Amygdala (tissue), 56 donors: ENCODE results near the gene ABHD17C.
A peak's percentile ranks its signal among the peaks of the same experiment; 100 is the strongest.

Source experiments
- DNase-seq, 56 donors: peaks; one replicate each; lab custom pipeline; 2025; lab: John Stamatoyannopoulos, UW

ABHD17C gene

GRCh38 chr15:80722811-80723210 lies 27.7 kb downstream of the ABHD17C start:
- DNase-seq = no peak

DNA sequence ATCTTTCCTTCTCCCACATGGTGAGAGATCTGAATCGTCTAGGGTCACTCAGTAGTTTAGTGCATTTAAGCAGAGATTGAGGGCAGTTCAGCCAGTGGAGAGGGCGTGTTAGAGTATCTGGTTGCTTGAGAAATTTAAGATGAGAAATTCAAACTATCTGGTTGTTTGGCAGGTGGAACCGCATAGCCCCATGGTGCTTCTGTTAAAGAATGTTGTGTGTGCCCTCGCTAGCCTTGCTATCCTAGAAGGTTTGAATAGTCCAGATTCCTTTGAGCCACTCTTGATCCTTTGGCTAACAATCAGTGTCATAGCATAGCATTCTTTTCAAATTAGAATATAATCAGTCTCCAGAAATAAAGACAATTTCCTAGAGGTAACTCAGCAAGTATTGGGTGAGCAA lies 32.1 kb downstream of the ABHD17C start:
- no peak for DNase-seq

- DNase-seq = no peak
Measured at GRCh38 chr15:80727596-80727995, 32.5 kb downstream of the ABHD17C start.

- no peak for DNase-seq
Measured at GRCh38 chr15:80730387-80730786, 35.3 kb downstream of the ABHD17C start.

DNA sequence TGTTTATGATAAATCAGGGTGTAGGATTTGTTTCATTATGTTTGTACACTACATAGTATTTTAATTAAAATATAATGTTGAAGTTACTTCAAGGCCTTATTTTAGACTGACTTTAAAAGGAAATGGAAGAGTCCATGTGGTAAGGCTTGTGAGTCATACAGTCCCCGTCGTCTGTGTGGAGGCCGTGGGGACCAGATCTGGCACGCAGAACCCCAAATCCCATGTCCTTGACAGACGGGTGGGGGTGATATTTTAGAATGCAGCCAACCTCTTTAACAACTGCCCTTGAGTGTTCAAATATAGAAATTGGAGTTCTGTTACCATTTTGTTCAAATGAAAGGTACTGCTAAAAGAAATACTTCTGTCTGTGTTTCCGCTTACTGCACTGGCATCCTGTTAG lies 35.8 kb downstream of the ABHD17C start:
- DNase-seq = no peak

GRCh38 chr15:80732167-80732566 lies 37.1 kb downstream of the ABHD17C start:
- DNase-seq = no peak

DNA sequence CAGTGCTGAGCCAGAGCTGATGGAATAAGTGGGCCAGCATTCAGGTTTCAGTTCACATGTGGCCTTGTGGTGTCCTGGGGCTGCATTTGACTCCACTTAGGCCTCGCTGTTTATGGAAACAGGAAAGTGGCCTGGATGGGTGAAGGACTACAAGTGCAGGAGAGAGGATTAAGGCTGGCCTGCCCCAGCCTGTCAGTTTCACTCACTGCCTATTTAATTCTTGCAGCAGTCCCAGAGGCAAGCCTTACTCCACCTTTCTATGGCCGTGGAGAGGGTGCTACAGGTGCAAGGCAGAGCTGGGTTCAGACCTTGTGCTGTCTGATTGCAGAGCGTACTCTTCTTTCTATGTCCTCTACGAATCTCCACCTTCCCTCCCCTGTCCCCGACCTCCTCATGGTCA lies 37.7 kb downstream of the ABHD17C start:
- DNase-seq = no peak

GRCh38 chr15:80733460-80733859 lies 38.4 kb downstream of the ABHD17C start:
- peak in 4 of 56 donors; percentile 11 to 28 (median 15) for DNase-seq

GRCh38 chr15:80735344-80735743 lies 40.2 kb downstream of the ABHD17C start:
- DNase-seq = no peak

GRCh38 chr15:80736560-80736959 lies 41.5 kb downstream of the ABHD17C start:
- DNase-seq = no peak

DNA sequence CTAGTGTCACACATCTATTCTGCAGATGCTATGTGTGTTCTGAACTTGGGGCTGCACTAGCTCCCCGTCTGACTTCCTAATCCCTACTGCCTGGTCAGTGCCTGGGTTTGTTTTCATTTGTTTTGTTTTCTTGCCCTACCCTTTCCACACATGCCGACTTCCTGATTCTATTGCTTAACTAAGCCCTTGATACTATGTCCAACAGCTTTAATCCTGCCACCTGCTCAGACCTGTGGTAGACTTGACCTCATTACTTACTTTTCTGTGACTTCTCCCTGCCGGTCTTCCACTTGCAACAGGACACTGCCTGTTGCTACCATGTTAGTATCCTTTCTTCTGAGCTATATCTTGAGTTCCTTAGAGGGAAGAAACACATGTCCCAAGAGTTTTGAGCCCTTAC lies 44.8 kb downstream of the ABHD17C start:
- DNase-seq = no peak

DNA sequence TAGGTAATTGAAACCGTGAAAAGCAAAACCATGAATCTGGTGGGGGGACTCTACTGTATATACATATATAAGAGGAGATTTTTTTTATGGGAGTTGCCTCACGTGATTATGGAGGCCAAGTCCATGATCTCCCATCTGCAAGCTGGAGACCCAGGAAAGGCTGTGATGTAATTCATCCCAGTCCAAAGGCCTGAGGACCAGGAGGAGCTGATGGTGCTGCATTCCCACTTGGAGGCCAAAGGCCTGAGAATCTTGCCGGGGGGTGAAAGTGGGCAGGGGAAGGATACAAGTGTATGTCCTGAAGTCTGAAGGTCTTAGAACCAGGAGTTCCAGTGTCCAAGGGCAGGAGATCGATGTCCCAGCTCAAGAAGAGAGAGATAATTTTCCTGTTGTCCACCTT lies 47.0 kb downstream of the ABHD17C start:
- DNase-seq = no peak

DNA sequence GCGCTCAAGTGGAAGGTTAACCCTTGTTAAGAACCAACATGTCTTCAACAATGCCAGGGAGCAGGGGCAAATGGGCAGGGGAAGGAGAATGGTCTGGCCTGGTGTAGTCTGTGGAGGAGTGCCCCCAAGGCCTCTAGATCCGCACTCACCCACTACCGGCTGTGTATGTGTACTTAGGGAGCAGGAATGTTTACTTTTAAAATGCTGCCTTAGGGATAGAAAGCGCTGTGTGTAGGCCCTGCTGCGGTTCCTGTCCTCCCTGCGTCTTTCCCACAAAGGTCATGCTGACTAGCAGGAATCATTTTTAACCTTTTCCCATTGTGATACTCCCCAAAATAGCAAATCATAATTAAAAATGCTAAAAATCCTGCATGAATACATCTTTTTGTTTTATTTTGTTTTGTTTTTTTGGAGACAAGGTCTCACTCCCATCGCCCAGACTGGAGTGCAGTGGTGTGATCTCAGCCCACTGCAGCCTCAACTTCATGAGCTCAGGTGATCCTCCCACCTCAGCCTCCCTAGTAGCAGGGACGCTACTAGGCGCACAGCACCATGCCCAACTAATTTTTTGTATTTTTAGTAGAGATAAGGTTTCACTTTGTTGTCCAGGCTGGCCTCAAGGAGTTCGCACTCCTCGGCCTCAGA lies 48.2 kb downstream of the ABHD17C start:
- no peak for DNase-seq

GRCh38 chr15:80744415-80744814 lies 49.3 kb downstream of the ABHD17C start:
- DNase-seq = no peak

DNA sequence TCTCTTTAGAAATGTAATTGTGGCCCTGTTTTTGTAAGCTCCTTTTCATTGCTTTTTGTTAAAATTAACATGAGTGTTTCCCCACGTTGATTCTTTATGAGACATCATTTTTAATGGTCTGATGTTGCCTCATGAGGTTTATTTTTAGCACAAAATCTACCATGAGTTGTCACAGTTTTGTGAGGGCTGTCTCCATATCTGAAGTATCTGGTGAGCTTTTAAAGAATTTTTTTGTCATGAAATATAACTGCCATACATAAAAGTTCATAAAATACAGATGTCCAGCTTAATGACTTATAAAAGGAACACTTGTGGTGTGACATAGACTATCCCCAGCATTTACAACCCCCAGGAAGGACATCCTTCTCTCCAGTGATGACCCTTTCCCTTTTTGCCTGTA lies 49.7 kb downstream of the ABHD17C start:
- no peak for DNase-seq

DNA sequence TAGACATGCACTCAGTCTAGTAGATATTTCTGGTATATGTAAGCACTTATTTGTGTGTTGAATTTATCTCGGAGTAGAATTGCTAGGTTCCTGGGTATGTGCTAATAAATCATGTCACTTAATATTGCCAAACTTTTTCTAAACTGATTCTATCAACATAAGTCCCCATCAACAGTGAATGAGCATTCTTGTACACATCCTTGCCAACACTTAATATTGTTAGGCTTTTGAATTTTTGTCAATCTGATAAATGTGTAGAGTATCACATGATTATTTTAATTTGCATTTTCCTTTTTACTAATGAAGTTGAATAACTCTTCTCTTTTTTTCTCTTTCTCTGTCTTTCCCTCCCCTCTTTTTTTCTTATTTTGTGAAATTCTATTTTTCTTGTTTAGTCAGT lies 50.8 kb downstream of the ABHD17C start:
- DNase-seq = no peak

- no peak for DNase-seq
Measured at GRCh38 chr15:80747317-80748053, 52.4 kb downstream of the ABHD17C start.

DNA sequence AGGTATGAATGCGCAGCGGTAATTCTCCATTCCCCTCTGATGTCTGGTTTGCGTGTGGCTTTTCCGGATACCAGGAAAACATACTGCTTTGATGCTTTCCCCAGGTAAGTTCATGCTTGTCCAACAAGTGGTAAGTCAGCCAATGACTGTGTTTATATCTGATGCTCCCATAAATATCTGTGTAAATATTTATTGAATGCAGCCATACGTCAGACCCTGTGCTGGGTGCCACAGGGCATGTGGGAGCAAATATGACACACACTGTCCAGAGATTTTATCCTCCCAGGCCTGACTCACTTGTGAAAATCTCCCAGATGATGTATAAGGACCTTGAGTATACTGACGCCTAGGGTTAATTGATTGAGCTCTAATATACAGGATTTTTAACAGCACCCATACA lies 54.5 kb downstream of the ABHD17C start:
- DNase-seq = no peak

- peak in 12 of 56 donors; percentile 10 to 57 (median 20) for DNase-seq
Measured at GRCh38 chr15:80750575-80750974, 55.5 kb downstream of the ABHD17C start.

- DNase-seq = no peak
Measured at GRCh38 chr15:80752204-80752603, 57.1 kb downstream of the ABHD17C start.

- DNase-seq = no peak
Measured at GRCh38 chr15:80753161-80753560, 58.1 kb downstream of the ABHD17C start.

DNA sequence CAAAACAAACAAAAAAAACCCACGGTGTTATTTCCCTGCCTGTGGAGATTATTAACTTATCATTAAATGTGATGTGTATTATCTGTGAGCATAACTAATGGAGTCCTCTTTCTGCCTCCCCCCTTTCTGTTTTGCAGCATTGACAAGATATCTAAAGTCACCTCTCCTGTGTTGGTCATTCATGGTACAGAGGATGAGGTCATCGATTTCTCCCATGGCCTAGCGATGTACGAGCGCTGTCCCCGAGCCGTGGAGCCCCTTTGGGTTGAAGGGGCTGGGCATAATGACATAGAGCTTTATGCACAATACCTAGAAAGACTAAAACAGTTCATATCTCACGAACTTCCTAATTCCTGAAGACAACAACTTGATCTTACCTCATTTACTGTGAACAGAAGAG lies 58.9 kb downstream of the ABHD17C start:
- no peak for DNase-seq
